DMS114 treated with DMSO at 0.1 percent for 48 hours (cell line): Measurements from ENCODE around the gene CORO2B.
"Not testable (repeated sequence)": the region's sequence is repeated elsewhere in the genome, so short reads cannot be mapped to it uniquely, and the experiment has no call there.

Source experiments
- DNase-seq: peaks from one replicate; lab custom pipeline; 2025; ENCODE audit not compliant: unreplicated experiment; lab: John Stamatoyannopoulos, UW

CORO2B gene

GRCh38 chr15:68604840-68605478 lies 26.2 kb downstream of the CORO2B start:
- DNase-seq, result not testable (repeated sequence)

- DNase-seq, result no peak
Observed at GRCh38 chr15:68606375-68606774, 27.6 kb downstream of the CORO2B start.

GRCh38 chr15:68608206-68608843 lies 29.5 kb downstream of the CORO2B start:
- no peak for DNase-seq

GRCh38 chr15:68608844-68609232 lies 30.0 kb downstream of the CORO2B start:
- no peak for DNase-seq

GRCh38 chr15:68609629-68610028 lies 30.8 kb downstream of the CORO2B start:
- no peak for DNase-seq

GRCh38 chr15:68610825-68611224 lies 32.0 kb downstream of the CORO2B start:
- no peak for DNase-seq

- no peak for DNase-seq
Observed at GRCh38 chr15:68612503-68612902, 33.7 kb downstream of the CORO2B start.

GRCh38 chr15:68612979-68613740 lies 34.4 kb downstream of the CORO2B start:
- no peak for DNase-seq

GRCh38 chr15:68614286-68615035 lies 35.7 kb downstream of the CORO2B start:
- no peak for DNase-seq

GRCh38 chr15:68615301-68615700 lies 36.5 kb downstream of the CORO2B start:
- DNase-seq, result no peak

GRCh38 chr15:68615811-68616210 lies 37.0 kb downstream of the CORO2B start:
- no peak for DNase-seq

GRCh38 chr15:68616397-68616796 lies 37.6 kb downstream of the CORO2B start:
- DNase-seq, result no peak

- no peak for DNase-seq
Observed at GRCh38 chr15:68617001-68617400, 38.2 kb downstream of the CORO2B start.

GRCh38 chr15:68617777-68618176 lies 39.0 kb downstream of the CORO2B start:
- DNase-seq, result no peak

GRCh38 chr15:68618394-68618793 lies 39.6 kb downstream of the CORO2B start:
- DNase-seq, result no peak

- no peak for DNase-seq
Observed at GRCh38 chr15:68618908-68619698, 40.3 kb downstream of the CORO2B start.

- no peak for DNase-seq
Observed at GRCh38 chr15:68620721-68621527, 42.1 kb downstream of the CORO2B start.

- no peak for DNase-seq
Observed at GRCh38 chr15:68621535-68621934, 42.7 kb downstream of the CORO2B start.

- DNase-seq, result no peak
Observed at GRCh38 chr15:68623301-68623892, 44.6 kb downstream of the CORO2B start.
